Prostate gland (tissue), 2 donors: Measurements from ENCODE around the gene POLA1. TPM values are rescaled to one million over a fixed set of nuclear protein-coding genes. Genes with fewer than 3 reads are reported as not detected.

ENCODE experiments used
- DNase-seq: peaks from one replicate; pipeline ENCODE4 v3.0.0-alpha.2; 2019; ENCODE audit warnings: low spot score
- H3K27ac ChIP-seq, 2 donors: fragments of 200-600 bp; sonication (generic); 2 replicates each; pipeline ENCODE4 v1.5.1; 2017 to 2019
- H3K27me3 ChIP-seq: fragments of 200-600 bp; sonication (generic); replicated peaks from 2 replicates; pipeline ENCODE4 v1.5.1; 2019; ENCODE audit not compliant: insufficient read depth
- H3K36me3 ChIP-seq, 2 donors: fragments of 200-600 bp; sonication (generic); 1 replicate in 1 of 2; 2 replicates in 1 of 2; pipeline versions ENCODE4 v1.5.1 to v1.8.1; 2017 to 2019
- H3K4me1 ChIP-seq: fragments of 200-600 bp; sonication (generic); replicated peaks from 2 replicates; pipeline ENCODE4 v1.5.1; 2019
- H3K4me3 ChIP-seq, 2 donors: fragments of 200-600 bp; sonication (generic); 2 replicates each; pipeline ENCODE4 v1.5.1; 2017 to 2019
- H3K9me3 ChIP-seq: fragments of 200-600 bp; sonication (generic); 2 replicates; pipeline ENCODE4 v1.5.1; 2017
- CTCF ChIP-seq, 4 experiments: fragments of 200-600 bp in 2 of 4; fragments of 450-650 bp in 2 of 4; sonication (generic) in 2 of 4; IDR thresholded peaks; 1 replicate in 3 of 4; 2 replicates in 1 of 4; pipeline ENCODE4 v1.5.1; 2016 to 2019; ENCODE audit warnings: antibody characterized with exemption in 4 of 4, mild to moderate bottlenecking in 2 of 4, moderate library complexity in 2 of 4
- POLR2A ChIP-seq: fragments of 450-650 bp; IDR thresholded peaks from one replicate; pipeline ENCODE4 v1.6.1; 2016; ENCODE audit warnings: antibody characterized with exemption, mild to moderate bottlenecking
- POLR2AphosphoS5 ChIP-seq: sonication (generic); formaldehyde crosslinking; IDR thresholded peaks from one replicate; pipeline ENCODE4 v1.6.1; 2017; ENCODE audit warnings: antibody characterized with exemption
- WGBS: methylation state at CpG from one replicate; pipeline ENCODE4 v1.1.5; 2018; 5-methylcytosine and 5-hydroxymethylcytosine counted together
- intact Hi-C: fragments of 100-400 bp; cut with DNase I; formaldehyde crosslinking; loops from one replicate; pipeline ENCODE4 v1.14.2; 2022
- total RNA-seq, 2 donors: library from RNA; depleted of rRNA; stranded (reverse); fragments of >200 nt; gene quantifications; one replicate each; pipeline ENCODE4 v1.1.0, GENCODE V29; 2016

Gene POLA1
- total RNA-seq, 2 donors from 2014 or later, result 11.9 to 12.2 TPM

- Histone ChIP-seq H3K9me3 (no peaks in the 10 kb centered on the region), H3K27ac (no peak overlapping the region), H3K4me3 (no peak overlapping the region), H3K27me3 (no peaks in the 10 kb centered on the region), H3K4me1 (no peaks in the 10 kb centered on the region), H3K36me3 (no peaks in the 10 kb centered on the region)
- DNase-seq, result no peak
- intact Hi-C loops, result no loop called here
- TF ChIP-seq POLR2AphosphoS5, result no peak
Observed at GRCh38 chrX:24956828-24957227, 263.1 kb downstream of the POLA1 start.

- 65% methylated on average over 1 of the region's 1 CpG for WGBS
- no peaks in the 10 kb centered on the region for H3K9me3 ChIP-seq
- H3K36me3 ChIP-seq, result no peaks in the 10 kb centered on the region
- no peak overlapping the region for H3K27ac ChIP-seq
- H3K4me1 ChIP-seq, result no peaks in the 10 kb centered on the region
- DNase-seq, result no peak
- H3K27me3 ChIP-seq, result no peaks in the 10 kb centered on the region
- intact Hi-C loops, result no loop called here
- TF ChIP-seq POLR2A, result no peak
- no peak for TF ChIP-seq CTCF (IDR thresholded peaks at IDR 0.05)
- TF ChIP-seq POLR2AphosphoS5, result no peak
- H3K4me3 ChIP-seq, result no peak overlapping the region
Observed at GRCh38 chrX:24961809-24962208, 268.1 kb downstream of the POLA1 start.

- intact Hi-C loops, result no loop called here
- no peak for TF ChIP-seq POLR2A
- TF ChIP-seq CTCF (IDR thresholded peaks at IDR 0.05), result no peak
- TF ChIP-seq POLR2AphosphoS5, result no peak
- no peaks in the 10 kb centered on the region for H3K4me1 ChIP-seq
- H3K36me3 ChIP-seq, result no peaks in the 10 kb centered on the region
- H3K9me3 ChIP-seq, result no peaks in the 10 kb centered on the region
- H3K27me3 ChIP-seq, result no peaks in the 10 kb centered on the region
- WGBS, result 92% methylated on average over 2 of the region's 2 CpGs
- DNase-seq, result no peak
- H3K27ac ChIP-seq, result no peak overlapping the region
- no peak overlapping the region for H3K4me3 ChIP-seq
Observed at GRCh38 chrX:24963823-24964222, 270.1 kb downstream of the POLA1 start.

GRCh38 chrX:24965372-24965771, 271.7 kb downstream of the POLA1 start:
- no peak overlapping the region for H3K27ac ChIP-seq
- no peak overlapping the region for H3K4me3 ChIP-seq
- TF ChIP-seq POLR2A (no peak), CTCF (IDR thresholded peaks at IDR 0.05) (no peak), POLR2AphosphoS5 (no peak)
- intact Hi-C loops, result no loop called here
- H3K36me3 ChIP-seq, result no peaks in the 10 kb centered on the region
- no peaks in the 10 kb centered on the region for H3K27me3 ChIP-seq
- DNase-seq, result no peak
- WGBS, result 25% methylated on average over 1 of the region's 1 CpG
- H3K4me1 ChIP-seq, result no peaks in the 10 kb centered on the region
- no peaks in the 10 kb centered on the region for H3K9me3 ChIP-seq

GRCh38 chrX:24969812-24970211, 276.1 kb downstream of the POLA1 start:
- no peaks in the 10 kb centered on the region for H3K36me3 ChIP-seq
- no peak for TF ChIP-seq CTCF (IDR thresholded peaks at IDR 0.05)
- TF ChIP-seq POLR2A, result no peak
- TF ChIP-seq POLR2AphosphoS5, result no peak
- no peaks in the 10 kb centered on the region for H3K9me3 ChIP-seq
- whole genome bisulfite sequencing, result 99% methylated on average over 5 of the region's 5 CpGs
- no peaks in the 10 kb centered on the region for H3K27me3 ChIP-seq
- DNase-seq, result no peak
- no peak overlapping the region for H3K4me3 ChIP-seq
- H3K27ac ChIP-seq, result no peak overlapping the region
- intact Hi-C loops, result no loop called here
- H3K4me1 ChIP-seq, result no peaks in the 10 kb centered on the region
